LoVo (cell line): Measurements from ENCODE around the gene AKAP13.

Experiments
- DNase-seq: peaks from one replicate; pipeline ENCODE4 v3.0.0-alpha.2; 2016; ENCODE audit warnings: low spot score

AKAP13 gene

GRCh38 chr15:85770096-85771041 is 390.0 kb downstream of the AKAP13 start:
- no peak for DNase-seq

- no peak for DNase-seq
Measured at GRCh38 chr15:85771271-85771670, 390.9 kb downstream of the AKAP13 start.

- DNase-seq = no peak
Measured at GRCh38 chr15:85771781-85772445, 391.5 kb downstream of the AKAP13 start.

GRCh38 chr15:85772668-85773067 is 392.3 kb downstream of the AKAP13 start:
- DNase-seq = no peak

GRCh38 chr15:85773249-85773648 is 392.8 kb downstream of the AKAP13 start:
- DNase-seq = no peak

- DNase-seq = no peak
Measured at GRCh38 chr15:85773970-85774369, 393.6 kb downstream of the AKAP13 start.

- no peak for DNase-seq
Measured at GRCh38 chr15:85777250-85778106, 397.1 kb downstream of the AKAP13 start.

- no peak for DNase-seq
Measured at GRCh38 chr15:85778107-85778776, 397.8 kb downstream of the AKAP13 start.

GRCh38 chr15:85779249-85779648 is 398.8 kb downstream of the AKAP13 start:
- DNase-seq = no peak

- no peak for DNase-seq
Measured at GRCh38 chr15:85780225-85780985, 400.0 kb downstream of the AKAP13 start.

GRCh38 chr15:85781099-85781498 is 400.7 kb downstream of the AKAP13 start:
- no peak for DNase-seq

GRCh38 chr15:85782064-85782463 is 401.7 kb downstream of the AKAP13 start:
- no peak for DNase-seq

- peak; percentile 17 for DNase-seq
Measured at GRCh38 chr15:85785887-85786780, 405.7 kb downstream of the AKAP13 start.

- no peak for DNase-seq
Measured at GRCh38 chr15:85786781-85787114, 406.3 kb downstream of the AKAP13 start.

- no peak for DNase-seq
Measured at GRCh38 chr15:85788771-85789495, 408.5 kb downstream of the AKAP13 start.

- DNase-seq = no peak
Measured at GRCh38 chr15:85789496-85789875, 409.1 kb downstream of the AKAP13 start.

GRCh38 chr15:85792102-85792731 is 411.8 kb downstream of the AKAP13 start:
- DNase-seq = no peak

GRCh38 chr15:85792912-85793590 is 412.6 kb downstream of the AKAP13 start:
- no peak for DNase-seq
